Thymus (tissue), 11 donors: Measurements from ENCODE around the gene CERS6. TPM values are rescaled to one million over a fixed set of nuclear protein-coding genes. Genes with fewer than 3 reads are reported as not detected.

Experiments used
- DNase-seq, 9 donors: peaks; one replicate each; pipeline ENCODE4 v3.0.0-alpha.2; 2013; ENCODE audit warnings: low spot score in 9 of 9, low read depth in 6 of 9, missing footprints in 1 of 9
- H3K27ac ChIP-seq, 2 donors: one replicate each; pipeline ENCODE4 v1.5.1; 2013; ENCODE audit warnings: control low read depth in 1 of 2, low read depth in 1 of 2, low read length in 1 of 2, mild to moderate bottlenecking in 1 of 2, moderate library complexity in 1 of 2
- H3K27me3 ChIP-seq, 2 donors: one replicate each; pipeline ENCODE4 v1.5.1; 2013; ENCODE audit warnings: low read length in 1 of 2; ENCODE audit not compliant: control insufficient read depth in 2 of 2, insufficient read depth in 1 of 2
- H3K36me3 ChIP-seq, 2 donors: one replicate each; pipeline ENCODE4 v1.5.1; 2013; ENCODE audit warnings: low read length in 1 of 2, mild to moderate bottlenecking in 1 of 2, moderate library complexity in 1 of 2; ENCODE audit not compliant: control insufficient read depth in 2 of 2, insufficient read depth in 2 of 2
- H3K4me1 ChIP-seq, 2 donors: one replicate each; pipeline ENCODE4 v1.5.1; 2013; ENCODE audit warnings: low read length in 2 of 2; ENCODE audit not compliant: control insufficient read depth in 2 of 2, insufficient read depth in 2 of 2
- H3K4me3 ChIP-seq, 2 donors: one replicate each; pipeline ENCODE4 v1.5.1; 2013; ENCODE audit warnings: low read length in 2 of 2, control low read depth in 1 of 2, mild to moderate bottlenecking in 1 of 2
- H3K9me3 ChIP-seq, 2 donors: one replicate each; pipeline ENCODE4 v1.5.1; 2013; ENCODE audit warnings: low read length in 1 of 2, mild to moderate bottlenecking in 1 of 2; ENCODE audit not compliant: control insufficient read depth in 2 of 2, insufficient read depth in 1 of 2
- WGBS: extraction: QIAGEN DNeasy Blood & Tissue Kit; methylation state at CpG from one replicate; pipeline ENCODE4 v1.1.7; 2013; 5-methylcytosine and 5-hydroxymethylcytosine counted together
- polyA plus RNA-seq: library from polyadenylated mRNA; stranded (reverse); fragments of 200-250 nt; gene quantifications from one replicate; pipeline ENCODE4 v1.2.3, GENCODE V29; 2013
- total RNA-seq: library from RNA; stranded (reverse); fragments of 120-200 nt; gene quantifications from one replicate; pipeline ENCODE4 v1.2.4, GENCODE V29; 2013
- donor health status: healthy.

CERS6 gene
- total and polyA plus RNA-seq, 2 donors: 12.1 to 26.9 TPM

- Histone ChIP-seq H3K9me3 (no peaks in the 10 kb centered on the region), H3K27ac (no peak overlapping the region), H3K36me3 (no peaks in the 10 kb centered on the region), H3K27me3 (no peaks in the 10 kb centered on the region), H3K4me3 (no peak overlapping the region), H3K4me1 (no peaks in the 10 kb centered on the region)
- DNase-seq: no peak
- WGBS: 98% methylated on average over 3 of the region's 3 CpGs
Observed at GRCh38 chr2:168684921-168685599, 229.0 kb downstream of the CERS6 start.

GRCh38 chr2:168685600-168686451 is 229.8 kb downstream of the CERS6 start:
- Histone ChIP-seq H3K4me1 (no peaks in the 10 kb centered on the region), H3K36me3 (peaks cover 0 to 4% of the 10 kb centered on the region in 2 donors), H3K27ac (no peak overlapping the region), H3K4me3 (no peak overlapping the region), H3K27me3 (no peaks in the 10 kb centered on the region), H3K9me3 (no peaks in the 10 kb centered on the region)
- DNase-seq: no peak
- 81% methylated on average over 17 of the region's 17 CpGs for WGBS

- Histone ChIP-seq H3K27ac (no peak overlapping the region), H3K4me1 (no peaks in the 10 kb centered on the region), H3K9me3 (no peaks in the 10 kb centered on the region), H3K36me3 (peaks cover 0 to 12% of the 10 kb centered on the region in 2 donors), H3K4me3 (no peak overlapping the region), H3K27me3 (no peaks in the 10 kb centered on the region)
- no peak for DNase-seq
- 96% methylated on average over 4 of the region's 4 CpGs for WGBS
Observed at GRCh38 chr2:168686452-168687191, 230.6 kb downstream of the CERS6 start.

GRCh38 chr2:168687314-168687713 is 231.2 kb downstream of the CERS6 start:
- WGBS: 90% methylated on average over 3 of the region's 3 CpGs
- Histone ChIP-seq H3K36me3 (peaks cover 0 to 17% of the 10 kb centered on the region in 2 donors), H3K4me3 (no peak overlapping the region), H3K27ac (no peak overlapping the region), H3K27me3 (no peaks in the 10 kb centered on the region), H3K4me1 (no peaks in the 10 kb centered on the region), H3K9me3 (no peaks in the 10 kb centered on the region)
- peak in 6 of 9 donors; percentile 11 to 62 (median 30) for DNase-seq

GRCh38 chr2:168690381-168690885 is 234.4 kb downstream of the CERS6 start:
- H3K4me3 ChIP-seq: no peak overlapping the region
- WGBS: 100% methylated on average over 1 of the region's 1 CpG

GRCh38 chr2:168691221-168691620 is 235.1 kb downstream of the CERS6 start:
- Histone ChIP-seq H3K4me3 (no peak overlapping the region), H3K4me1 (no peaks in the 10 kb centered on the region), H3K9me3 (no peaks in the 10 kb centered on the region), H3K36me3 (peaks cover 4 to 37% of the 10 kb centered on the region in 2 donors), H3K27ac (no peak overlapping the region), H3K27me3 (no peaks in the 10 kb centered on the region)
- WGBS: 96% methylated on average over 1 of the region's 1 CpG
- DNase-seq: no peak

More at GRCh38 chr2:168690381-168690885, 234.4 kb downstream of the CERS6 start:
- no peaks in the 10 kb centered on the region for H3K27me3 ChIP-seq
- no peak overlapping the region for H3K27ac ChIP-seq
- H3K36me3 ChIP-seq: peaks cover under 1 to 29% of the 10 kb centered on the region in 2 donors
- no peaks in the 10 kb centered on the region for H3K4me1 ChIP-seq
- no peaks in the 10 kb centered on the region for H3K9me3 ChIP-seq
- DNase-seq: no peak

GRCh38 chr2:168692132-168692744 is 236.2 kb downstream of the CERS6 start:
- H3K27ac ChIP-seq: no peak overlapping the region
- no peaks in the 10 kb centered on the region for H3K4me1 ChIP-seq
- 64% methylated on average over 4 of the region's 4 CpGs for WGBS
- H3K36me3 ChIP-seq: peaks cover 7 to 47% of the 10 kb centered on the region in 2 donors
- H3K4me3 ChIP-seq: no peak overlapping the region
- DNase-seq: no peak
- no peaks in the 10 kb centered on the region for H3K27me3 ChIP-seq
- H3K9me3 ChIP-seq: no peaks in the 10 kb centered on the region

- DNase-seq: no peak
- Histone ChIP-seq H3K36me3 (peaks cover 12 to 54% of the 10 kb centered on the region in 2 donors), H3K4me1 (no peaks in the 10 kb centered on the region), H3K27ac (no peak overlapping the region), H3K9me3 (no peaks in the 10 kb centered on the region), H3K27me3 (no peaks in the 10 kb centered on the region), H3K4me3 (no peak overlapping the region)
- 95% methylated on average over 3 of the region's 3 CpGs for WGBS
Observed at GRCh38 chr2:168694173-168694572, 238.1 kb downstream of the CERS6 start.
